ENCODE measurements around the gene ZFHX3.
A peak's percentile ranks its signal among the peaks of the same experiment; 100 is the strongest.

The ZFHX3 gene

DNA sequence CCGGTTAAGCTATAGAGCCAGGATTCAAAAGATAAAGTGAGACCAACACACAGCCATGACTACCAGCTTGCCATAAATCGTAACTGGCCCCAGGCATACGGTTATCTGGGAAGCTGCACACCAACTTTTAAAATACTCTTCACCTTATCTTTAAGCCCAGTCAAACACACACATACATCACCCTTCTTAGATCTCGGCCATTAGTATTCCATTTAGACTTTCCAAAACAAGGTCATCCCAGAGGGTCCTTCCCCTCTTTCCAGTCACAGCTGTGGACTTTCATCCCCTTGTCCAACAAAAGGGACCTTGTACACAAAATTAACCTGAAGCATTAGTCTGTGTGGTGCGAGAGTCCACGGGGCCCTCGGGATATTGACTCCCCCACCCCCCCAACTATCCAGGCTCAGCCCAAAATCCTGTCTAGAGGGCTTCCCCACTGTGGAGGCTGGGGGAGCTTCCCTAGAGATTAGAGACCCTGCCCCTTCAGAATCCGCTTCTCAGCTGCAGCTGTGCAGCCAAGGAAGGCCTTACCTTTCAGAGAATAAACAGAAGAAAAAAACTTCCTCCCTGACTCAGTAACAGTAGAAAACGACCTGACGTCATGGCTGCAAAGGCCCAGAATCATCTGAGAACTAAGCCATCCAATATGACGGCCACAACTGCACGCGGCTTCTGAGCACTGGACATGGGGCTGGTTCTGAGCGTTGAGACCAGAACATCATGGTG lies 9.9 kb downstream of the ZFHX3 start:
- DNase-seq: no peak

DNA sequence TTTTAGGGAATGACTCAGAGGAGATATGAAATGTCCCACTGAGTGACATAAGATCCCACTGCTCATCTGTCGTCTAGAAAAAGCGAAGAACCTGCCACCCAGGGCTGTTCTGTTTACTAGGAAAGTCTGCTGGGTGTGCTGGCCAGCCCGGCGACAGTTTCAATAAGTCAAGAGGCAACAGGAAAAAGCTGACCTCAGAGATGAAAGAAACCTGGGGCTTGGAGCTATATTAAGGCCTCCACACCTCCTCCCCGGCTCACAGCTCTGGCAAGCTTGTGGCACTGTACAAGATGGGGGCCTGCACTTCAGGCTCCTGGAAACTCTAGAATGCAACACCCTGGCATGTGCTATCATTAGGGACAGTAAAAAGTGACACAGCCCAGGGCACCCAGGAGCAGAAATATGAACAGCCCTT lies 10.6 kb downstream of the ZFHX3 start:
- no peak for DNase-seq

DNA sequence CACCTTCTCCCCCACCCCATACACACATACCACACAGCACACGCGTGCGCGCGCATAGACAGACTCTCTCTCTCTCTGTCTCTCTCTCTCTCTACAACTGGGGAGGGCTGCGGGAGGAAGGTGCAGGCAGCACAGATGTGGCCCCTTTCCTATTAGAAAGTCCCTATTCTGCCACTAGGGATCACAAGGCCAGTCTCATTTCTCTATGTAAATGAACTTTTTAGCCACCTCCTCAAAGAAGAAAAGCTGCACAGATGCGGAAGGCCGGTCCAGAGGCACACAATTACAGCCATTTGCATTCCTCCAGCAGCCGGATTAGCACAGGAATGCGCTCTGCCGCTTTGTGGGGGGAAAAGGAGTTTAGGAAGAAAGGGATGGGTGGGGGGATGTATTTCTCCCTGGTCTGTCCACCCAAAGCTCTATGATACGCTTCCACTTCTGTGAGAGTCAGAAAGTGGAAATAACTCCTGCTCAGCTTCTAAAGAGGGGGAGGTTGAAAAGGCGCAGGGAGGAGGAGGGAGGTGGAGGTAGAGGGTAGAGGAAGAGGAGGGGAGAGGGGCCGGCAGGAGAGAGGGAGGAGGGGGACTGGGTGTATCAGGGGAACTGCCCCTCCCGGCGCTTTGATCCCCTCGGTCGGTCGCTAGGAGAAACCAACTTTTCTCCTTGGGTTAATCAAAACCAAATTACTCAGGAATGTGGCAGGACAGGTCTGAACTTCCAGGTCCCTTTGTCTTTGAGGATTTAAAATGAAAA lies 11.7 kb downstream of the ZFHX3 start:
- DNase-seq: no peak

DNA sequence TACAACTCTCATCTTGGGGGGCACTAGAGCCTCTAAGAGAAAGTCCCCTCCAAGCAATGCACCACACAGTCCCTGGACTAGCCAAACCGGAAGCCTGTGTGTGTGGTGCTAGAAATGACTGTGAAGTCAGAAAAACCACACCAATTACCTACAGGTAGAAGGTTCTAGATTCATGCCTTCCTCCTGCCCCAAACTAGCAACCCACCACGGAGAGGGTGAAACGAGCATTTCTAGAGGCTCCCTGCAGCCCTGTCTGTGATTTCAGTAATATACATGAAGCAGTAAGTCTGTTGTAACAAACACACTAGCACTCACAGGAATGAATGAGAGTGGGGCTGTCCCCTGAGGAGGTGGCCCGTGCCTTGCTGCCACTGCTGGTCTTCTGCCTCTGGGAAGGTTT lies 13.6 kb downstream of the ZFHX3 start:
- DNase-seq: no peak

DNA sequence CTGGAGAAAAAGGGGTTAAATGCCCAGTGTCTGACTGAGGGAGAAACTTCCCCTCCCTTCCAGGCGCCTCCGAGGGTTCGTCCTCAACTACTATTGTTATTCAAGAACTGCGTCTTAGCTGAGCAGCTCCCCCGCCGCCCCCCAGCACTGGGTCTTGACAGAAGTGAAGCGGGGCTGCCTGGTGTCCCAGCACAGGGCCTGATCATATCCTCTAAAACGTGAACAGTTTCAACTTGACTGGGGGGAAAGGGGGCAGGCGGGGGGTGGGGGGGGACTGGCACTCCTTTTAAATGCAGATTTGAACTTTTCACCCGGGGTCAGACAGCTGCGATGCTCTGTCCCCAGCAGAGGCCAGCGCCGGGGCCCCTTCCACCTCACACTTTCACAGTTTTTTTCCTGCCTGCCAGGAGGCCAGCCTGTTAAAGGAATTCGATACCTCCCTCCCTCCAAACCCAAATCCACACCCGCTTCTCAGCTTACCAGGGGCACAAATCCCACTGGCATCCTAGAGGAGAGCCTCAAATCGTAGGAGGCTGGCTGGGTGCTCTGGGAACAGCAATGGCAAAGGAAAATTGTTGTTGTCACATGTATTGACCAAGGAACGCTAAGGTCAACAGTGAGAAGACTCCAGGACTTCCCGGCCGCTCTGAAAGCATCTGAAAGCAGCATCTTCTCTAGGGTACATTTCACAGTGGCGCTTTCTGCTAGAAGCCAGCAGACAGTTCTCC lies 14.5 kb downstream of the ZFHX3 start:
- DNase-seq: no peak

DNA sequence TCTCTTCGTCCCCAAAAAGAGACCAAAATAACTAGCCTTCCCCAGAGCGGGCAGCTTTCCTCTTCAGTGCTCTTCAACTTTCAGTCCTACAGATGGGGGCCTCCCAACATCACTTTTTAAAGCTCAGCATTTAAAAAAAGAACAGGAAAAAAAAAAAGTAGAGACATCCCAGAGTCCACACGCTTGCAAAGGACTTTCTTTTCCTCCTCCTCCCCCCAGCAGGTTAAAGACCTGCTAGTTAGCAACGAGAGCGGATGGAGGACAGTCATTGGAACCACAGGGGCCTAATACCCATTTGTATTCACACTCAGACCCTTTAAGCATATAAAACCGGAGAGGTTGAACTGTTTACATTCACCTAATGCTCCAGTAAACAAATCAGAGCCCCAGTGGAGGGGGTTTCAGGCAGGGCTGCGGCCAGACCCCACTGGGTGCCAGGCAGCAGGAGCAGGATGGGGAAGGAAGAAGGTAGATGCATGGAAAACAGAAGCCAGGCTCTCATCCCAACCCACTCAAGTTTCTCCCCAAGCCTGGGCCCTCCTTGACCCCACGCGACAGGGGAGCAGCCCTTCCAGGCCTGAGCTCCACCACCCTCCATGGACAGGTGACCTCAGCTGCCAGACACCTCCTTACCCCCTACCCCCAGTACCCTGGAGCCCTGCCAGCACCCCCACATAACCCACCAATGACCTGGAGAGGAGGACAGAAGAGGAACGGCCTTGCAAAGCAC lies 15.2 kb downstream of the ZFHX3 start:
- DNase-seq: peak; percentile 33

DNA sequence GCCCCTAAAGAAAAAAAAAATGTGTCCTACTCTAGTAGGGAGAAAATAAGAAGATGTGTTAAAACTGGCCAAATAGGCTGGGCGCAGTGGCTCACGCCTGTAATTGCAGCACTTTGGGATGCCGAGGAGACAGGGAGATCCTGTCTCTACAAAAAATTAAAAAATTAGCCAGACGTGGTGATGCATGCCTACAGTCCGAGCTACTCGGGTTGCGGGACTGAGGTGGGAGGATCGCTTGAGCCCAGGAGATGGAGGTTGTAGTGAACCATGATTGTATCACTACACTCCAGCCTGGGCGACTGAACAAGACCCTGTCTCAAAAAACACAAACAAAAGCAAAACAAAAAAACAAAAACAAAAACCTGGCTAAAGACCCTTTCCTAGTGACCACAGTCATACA lies 15.9 kb downstream of the ZFHX3 start:
- DNase-seq: no peak

DNA sequence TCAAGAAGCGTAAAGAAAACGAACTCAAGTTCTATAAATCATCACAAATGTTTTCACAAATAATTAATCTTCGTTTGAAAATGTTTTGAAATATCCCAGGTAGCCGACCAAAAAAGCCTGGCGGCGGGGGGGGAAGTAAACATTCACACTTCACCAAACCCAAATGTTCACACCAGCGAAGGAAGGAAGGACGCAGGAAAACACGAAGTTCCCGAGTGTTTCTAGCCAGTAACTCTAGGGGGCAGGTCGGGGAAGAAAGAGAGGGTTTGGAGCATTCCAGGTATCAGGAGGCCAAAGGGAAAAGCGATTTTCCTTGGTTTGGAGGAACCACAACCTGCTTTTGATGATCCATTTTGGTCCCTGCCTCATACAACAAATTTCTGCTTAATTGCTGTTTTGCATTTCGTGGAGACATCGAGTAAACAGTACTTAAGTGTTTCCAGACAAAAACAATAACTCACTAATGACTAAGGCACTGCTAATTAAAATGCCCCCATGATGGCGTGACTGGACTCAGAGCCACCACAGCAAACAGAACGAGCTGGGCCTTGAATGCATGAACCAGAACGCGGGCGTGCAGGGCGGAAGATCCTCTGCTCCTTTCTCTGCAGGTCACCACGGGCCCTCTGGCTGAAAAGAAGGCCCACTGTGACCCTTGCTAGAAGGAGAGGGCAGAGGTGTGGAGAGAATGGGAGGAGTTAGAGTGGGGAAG lies 16.6 kb downstream of the ZFHX3 start:
- no peak for DNase-seq

DNA sequence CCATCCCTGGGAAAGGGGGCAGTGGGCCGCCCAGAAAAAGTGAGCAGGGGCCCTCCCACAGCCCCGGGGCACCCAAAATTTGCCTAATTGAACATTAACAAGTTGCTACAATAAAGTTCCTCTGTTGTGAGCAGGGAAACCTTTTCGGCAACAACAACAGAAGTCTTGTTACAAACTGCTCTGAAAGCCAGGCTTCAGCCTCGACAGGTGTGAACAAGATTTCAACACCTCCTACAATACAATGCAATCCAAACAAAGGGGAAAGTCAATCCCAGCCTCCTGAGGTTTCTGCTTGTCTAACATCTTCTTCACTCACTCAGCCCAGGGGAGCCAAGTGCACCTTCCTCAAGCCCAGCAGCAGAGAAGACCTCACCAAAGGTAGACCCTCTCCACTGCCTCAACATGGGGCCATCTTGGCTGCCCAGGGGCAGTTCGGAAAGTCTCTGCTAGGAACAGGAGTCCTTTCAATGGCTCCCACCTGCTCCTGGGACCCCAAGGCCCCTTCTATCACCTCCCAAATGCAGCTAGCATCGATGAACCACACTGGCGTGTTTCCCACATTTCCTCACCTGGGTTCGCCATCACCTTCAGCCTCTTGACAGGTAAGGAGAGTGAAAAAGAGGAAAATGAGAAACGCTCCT lies 19.1 kb downstream of the ZFHX3 start:
- no peak for DNase-seq

DNA sequence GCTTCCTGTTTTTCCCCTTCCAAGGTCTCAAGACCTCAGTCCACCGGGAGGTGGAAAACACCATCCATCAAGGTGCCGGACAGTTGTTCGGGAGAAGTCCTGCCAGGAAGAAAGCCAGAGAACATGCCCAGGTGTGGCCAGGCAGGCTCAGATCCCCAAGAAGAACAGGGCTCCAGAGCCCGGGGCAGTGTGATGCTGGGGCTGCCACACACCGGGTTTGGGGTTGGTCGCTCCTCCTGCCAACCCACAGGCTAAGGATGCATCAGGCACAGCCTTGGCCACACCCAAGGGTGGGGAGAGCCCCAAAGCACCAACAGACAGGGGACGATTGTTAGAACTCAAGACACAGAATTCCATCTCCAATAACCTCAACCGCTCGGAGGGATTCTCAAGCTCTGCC lies 19.7 kb downstream of the ZFHX3 start:
- no peak for DNase-seq

DNA sequence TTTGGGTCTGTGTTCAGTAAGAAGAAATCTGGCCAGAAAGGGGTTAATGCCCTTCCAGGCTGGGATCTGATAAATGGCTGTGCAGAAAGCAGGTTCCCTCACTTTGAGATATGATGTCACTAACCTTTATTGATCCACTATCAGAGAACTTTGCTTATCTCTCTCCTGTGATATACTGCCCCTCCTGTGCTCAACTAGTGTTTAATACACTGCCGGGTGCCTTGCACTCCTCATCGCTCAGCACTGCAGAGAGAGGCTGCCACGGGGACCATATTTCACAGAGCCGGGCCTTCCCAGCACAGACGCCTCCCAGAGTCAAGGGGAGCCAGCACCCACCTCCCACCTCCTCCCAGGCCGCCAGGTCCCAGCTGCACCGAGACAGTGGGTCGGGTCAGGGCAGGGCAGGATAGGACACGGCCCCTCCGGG lies 20.2 kb downstream of the ZFHX3 start:
- no peak for DNase-seq

DNA sequence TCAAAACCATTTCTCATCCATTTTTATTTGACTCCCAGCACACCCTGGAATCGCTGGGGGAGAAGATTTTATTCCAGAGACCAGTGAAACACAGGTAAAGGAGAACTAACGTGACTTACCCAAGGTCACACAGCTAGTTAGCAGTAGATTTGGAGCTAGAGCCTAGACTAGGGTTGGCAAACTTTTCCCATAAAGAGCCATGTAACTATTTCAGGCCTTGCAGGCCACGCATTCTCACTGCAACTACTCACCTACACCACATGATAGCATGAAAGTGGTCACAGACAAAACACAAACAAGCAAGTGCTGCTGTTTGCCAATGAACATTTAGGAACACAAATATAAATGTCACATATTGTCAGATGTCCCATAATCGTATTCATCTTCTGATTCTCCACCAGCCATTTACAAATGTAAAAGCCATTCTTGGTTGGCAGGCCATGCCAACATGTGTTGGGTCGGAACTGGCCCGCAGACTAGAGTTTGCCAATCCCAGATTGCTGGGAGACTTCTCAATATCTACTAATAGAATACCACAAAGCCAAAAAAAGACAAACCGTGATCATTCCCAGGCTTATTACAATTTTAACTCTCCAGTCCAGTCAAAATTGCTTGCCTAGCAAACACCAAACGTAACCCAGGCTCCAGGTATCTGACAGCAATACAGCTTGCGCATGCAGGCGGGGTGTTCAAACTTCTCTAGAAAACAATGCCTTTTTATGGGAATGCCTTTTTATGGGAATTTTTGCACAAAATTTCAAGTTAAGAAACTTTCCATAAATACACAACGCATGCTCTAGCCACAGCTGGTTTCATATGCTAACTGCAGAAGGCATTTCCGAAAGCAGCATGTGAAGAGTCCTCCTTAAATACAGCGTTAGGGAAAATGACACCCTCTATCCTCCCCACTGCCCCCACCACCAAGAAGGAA lies 20.9 kb downstream of the ZFHX3 start:
- no peak for DNase-seq

DNA sequence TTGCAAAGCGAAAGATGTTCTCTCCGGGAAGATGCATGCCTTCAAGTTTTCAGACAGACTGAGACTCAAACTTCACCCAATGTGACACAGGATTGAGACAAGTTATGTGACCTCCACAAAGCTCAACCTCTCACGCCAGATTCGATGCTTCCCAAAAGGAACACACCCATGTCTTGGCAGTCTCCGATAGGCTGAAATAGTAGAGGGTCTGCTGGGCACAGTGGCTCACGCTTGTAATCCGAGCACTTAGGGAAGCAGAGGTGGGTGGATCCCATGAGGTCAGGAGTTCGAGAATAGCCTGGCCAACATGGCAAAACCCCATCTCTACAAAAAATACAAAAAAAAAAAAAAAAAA lies 22.1 kb downstream of the ZFHX3 start:
- no peak for DNase-seq

DNA sequence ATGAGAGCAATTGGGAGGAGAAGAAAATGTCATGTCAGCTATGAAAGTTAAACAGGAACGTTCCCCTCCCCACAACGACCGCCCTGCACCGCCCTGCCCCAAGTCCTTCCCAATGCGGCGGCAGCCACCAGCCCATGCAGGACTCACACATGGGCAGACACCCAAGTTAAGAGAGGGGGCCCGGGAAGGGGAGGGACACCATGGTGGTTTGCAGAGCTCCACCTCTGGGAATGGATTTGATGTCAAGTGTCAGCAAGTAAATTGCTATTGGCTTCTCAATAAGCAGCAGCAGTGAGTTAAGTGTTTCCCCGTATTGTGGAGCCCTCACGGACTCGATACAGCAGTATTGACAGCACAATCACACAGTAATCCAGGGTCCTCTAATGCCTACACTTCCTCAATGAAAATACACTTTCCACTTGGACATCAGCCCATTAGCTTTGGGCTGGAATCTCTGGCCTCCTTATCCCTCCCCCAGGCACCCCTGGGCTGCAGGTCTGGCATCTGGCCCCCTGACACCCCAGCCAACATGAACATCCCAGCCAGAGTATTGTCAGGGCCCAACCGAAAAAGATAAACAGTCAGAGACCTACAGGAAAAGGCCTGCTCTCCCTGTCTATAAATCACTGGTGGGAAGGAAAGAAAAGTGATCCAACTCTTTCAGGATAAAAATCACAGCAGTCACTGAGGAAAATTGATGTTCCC lies 22.6 kb downstream of the ZFHX3 start:
- no peak for DNase-seq

DNA sequence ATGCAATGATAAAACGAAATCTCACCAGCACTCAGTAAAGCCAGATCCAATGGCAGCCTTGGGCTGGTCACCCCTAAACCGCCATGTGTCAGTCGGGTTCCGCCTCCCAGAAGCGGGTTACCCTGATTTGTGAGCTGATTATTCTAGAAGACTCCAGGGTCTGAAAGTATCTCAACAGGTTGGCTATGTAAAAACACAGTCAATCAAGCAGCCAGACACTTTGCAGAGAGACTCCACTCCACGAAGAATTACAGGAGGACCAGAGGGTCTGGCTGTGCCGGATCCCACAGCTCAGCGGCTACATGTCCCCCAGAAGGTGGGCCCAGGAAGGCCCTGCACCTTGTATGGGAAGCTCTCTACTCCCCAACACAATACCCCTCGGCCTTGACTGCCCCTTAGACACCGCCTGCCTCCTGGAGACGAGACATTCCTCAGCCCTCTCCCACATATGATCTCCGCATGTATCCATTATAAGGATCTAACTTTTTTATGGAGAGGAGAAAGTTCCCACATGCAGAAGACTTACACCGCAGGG lies 23.3 kb downstream of the ZFHX3 start:
- DNase-seq: no peak

DNA sequence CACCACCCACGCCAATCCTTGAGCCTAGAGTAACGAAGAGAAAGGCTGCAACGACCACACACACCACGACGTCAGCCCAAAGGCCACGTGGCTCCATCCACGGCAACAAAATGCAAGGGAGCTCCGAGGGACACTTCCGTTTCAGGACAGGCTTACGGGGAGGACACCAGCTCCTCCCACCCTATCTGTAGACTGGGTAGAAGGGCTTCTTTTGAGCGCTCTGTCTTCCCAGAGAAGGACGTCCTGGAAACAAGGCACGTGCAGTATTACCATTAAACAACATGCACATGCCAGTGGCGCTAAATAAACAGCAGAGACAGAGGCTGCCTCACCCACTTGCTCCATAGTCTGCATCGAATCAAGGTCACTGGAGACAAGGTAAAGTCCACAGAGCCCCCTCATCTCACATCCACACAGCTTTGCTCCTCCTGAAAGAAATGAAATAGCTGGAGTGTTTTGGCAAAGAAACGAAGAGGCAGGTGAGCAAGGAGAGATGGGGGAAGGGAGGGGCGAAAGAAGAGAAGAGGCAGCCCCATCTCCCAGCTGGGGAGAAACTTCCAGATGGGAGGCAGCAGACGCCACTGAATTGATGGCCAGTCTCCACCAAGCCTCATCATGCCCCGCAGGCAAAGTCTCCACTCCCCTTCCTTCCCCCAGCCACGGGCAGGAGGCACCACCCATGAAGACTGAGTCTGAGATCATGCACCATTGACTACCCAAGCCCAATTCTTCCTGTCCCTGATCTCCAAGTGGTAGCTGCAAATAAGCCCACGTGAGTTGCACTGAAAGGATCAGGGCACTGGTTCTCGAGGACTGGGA lies 24.0 kb downstream of the ZFHX3 start:
- no peak for DNase-seq

DNA sequence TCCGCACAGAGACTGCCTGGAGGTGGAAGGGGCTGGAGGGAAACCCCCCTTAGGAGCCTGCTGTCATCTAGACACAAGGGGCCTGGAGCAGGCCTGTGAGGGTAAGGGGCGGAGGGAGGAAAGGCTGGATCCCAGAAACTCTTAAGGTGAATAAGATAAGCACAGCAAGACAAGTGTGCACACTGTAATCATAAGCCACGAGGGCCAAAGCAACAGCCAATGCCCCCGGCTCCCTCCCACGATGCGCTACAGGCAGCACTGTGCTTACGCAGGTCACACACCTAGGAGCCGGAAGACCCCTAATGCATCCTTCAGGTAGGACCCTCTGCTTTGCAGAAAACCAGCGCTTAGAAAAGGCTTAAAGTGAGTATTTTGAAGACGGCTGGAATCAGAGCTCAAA lies 24.6 kb downstream of the ZFHX3 start:
- no peak for DNase-seq

DNA sequence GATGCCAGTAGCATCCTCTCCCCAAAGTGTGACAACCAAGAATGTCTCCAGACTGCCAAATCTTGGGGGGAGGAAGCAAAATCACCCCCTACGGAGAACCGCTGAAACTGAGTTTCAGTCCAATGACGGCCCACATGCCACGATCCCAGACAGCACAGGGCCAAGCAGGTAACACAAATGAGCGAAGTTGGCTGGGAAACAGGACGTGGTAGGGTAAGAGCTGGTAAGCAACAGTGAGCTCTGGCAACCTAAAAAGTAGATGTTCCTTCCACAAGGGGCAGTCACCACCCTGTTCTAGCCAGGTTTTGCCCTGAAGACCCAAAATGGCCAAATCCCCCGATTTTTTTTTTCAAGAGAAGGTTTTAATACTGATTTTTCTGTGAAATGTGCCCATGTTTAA lies 25.4 kb downstream of the ZFHX3 start:
- DNase-seq: no peak

DNA sequence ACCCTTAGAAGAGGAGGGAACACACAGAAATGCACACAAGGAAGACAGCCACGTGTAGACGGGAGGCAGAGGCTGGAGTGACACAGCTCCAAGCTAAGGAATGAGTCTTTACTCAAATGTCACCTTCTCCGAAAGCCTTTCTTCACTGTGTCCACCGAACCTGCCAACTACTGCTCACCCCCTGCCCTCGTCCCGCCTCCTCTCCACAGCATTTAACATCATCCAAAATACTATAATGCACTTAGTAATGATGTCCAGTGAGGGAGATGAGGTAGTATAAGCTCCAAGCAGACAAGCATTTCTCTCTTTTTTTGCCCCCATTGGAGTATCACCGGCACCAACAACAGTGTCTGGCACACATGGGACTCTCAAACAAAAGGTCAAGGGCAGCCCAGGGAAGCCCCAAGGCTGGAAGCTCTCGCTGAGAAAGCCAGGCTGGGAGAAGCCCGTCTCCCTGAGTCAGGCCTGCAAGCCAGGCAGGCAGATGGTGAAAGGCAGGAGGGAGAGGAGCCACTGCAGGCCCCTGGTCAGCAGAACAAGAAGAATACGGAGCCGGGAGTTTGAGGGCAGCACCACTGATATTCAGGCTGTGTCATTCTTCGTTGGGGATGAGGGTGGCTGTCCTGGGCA lies 25.9 kb downstream of the ZFHX3 start:
- DNase-seq: no peak
